Esophagus squamous epithelium (tissue), 4 donors: Measurements from ENCODE around the gene SLCO1A2.

ENCODE experiments used
- CTCF ChIP-seq, 6 experiments: fragments of 450-650 bp in 4 of 6; fragments of 200-600 bp in 2 of 6; sonication (generic) in 2 of 6; IDR thresholded peaks; one replicate each; pipeline ENCODE4 v1.5.1; 2016 to 2019; ENCODE audit warnings: antibody characterized with exemption in 6 of 6, mild to moderate bottlenecking in 4 of 6, moderate library complexity in 4 of 6
- POLR2A ChIP-seq, 4 donors: fragments of 450-650 bp; IDR thresholded peaks; one replicate each; pipeline ENCODE4 v1.6.1; 2017; ENCODE audit warnings: antibody characterized with exemption in 4 of 4, mild to moderate bottlenecking in 4 of 4, moderate library complexity in 3 of 4

- TF ChIP-seq CTCF (IDR thresholded peaks at IDR 0.05) (no peak), POLR2A (IDR thresholded peaks at IDR 0.05) (no peak)
Observed at GRCh38 chr12:21353487-21353886, 18.8 kb upstream of the SLCO1A2 start.
